Spinal cord (tissue), 10 donors: ENCODE measurements around the gene CRADD. TPM values are rescaled to one million over a fixed set of nuclear protein-coding genes. Genes with fewer than 3 reads are reported as not detected.
"Not testable (repeated sequence)": the region's sequence is repeated elsewhere in the genome, so short reads cannot be mapped to it uniquely, and the experiment has no call there.

Experiments used
- DNase-seq, 6 donors: peaks; one replicate each; pipeline versions ENCODE4 v3.0.0 to v3.0.0-alpha.2; 2013 to 2015; ENCODE audit warnings: low spot score in 6 of 6, low read depth in 4 of 6
- H3K27ac ChIP-seq: one replicate; pipeline ENCODE4 v1.5.1; 2013; ENCODE audit warnings: low read depth, low read length, control low read depth
- H3K27me3 ChIP-seq: one replicate; pipeline ENCODE4 v1.6.1; 2013; ENCODE audit warnings: low read length; ENCODE audit not compliant: control insufficient read depth, insufficient read depth
- H3K36me3 ChIP-seq: one replicate; pipeline ENCODE4 v1.6.1; 2013; ENCODE audit warnings: low read length; ENCODE audit not compliant: control insufficient read depth, insufficient read depth
- H3K4me1 ChIP-seq: one replicate; pipeline ENCODE4 v1.6.1; 2013; ENCODE audit warnings: low read length; ENCODE audit not compliant: control insufficient read depth, insufficient read depth
- H3K4me3 ChIP-seq: one replicate; pipeline ENCODE4 v1.5.1; 2013; ENCODE audit warnings: low read depth, low read length, control low read depth
- H3K9me3 ChIP-seq: one replicate; pipeline ENCODE4 v1.6.1; 2013; ENCODE audit warnings: low read length; ENCODE audit not compliant: control insufficient read depth, insufficient read depth
- WGBS: methylation state at CpG from one replicate; pipeline ENCODE4 v1.1.5; 2013; ENCODE audit warnings: missing lambda C conversion rate; ENCODE audit not compliant: insufficient coverage; 5-methylcytosine and 5-hydroxymethylcytosine counted together
- polyA plus RNA-seq, 2 donors: library from polyadenylated mRNA; unstranded; fragments of 120-200 nt; gene quantifications; one replicate each; pipeline ENCODE4 v1.2.1, GENCODE V29; 2013; ENCODE audit not compliant: insufficient read length in 2 of 2
- total RNA-seq, 2 donors: library from RNA; depleted of rRNA in 1 of 2; stranded (reverse); fragments of 120-200 nt in 1 of 2; fragments of >200 nt in 1 of 2; gene quantifications; one replicate each; pipeline versions ENCODE4 v1.2.3 to v1.2.4, GENCODE V29; 2013 to 2014
- donor health status: healthy.

Gene CRADD
- total and polyA plus RNA-seq, 4 donors: 11.2 to 19.9 (median 15.2) TPM

- H3K4me3 ChIP-seq: no peak overlapping the region
- no peaks in the 10 kb centered on the region for H3K9me3 ChIP-seq
- H3K27me3 ChIP-seq: no peaks in the 10 kb centered on the region
- no peaks in the 10 kb centered on the region for H3K36me3 ChIP-seq
- 95% methylated on average over 2 of the region's 2 CpGs for WGBS
- H3K27ac ChIP-seq: no peak overlapping the region
- no peaks in the 10 kb centered on the region for H3K4me1 ChIP-seq
- DNase-seq: peak in 1 of 6 donors; percentile 62
These were observed 71.7 kb downstream of the CRADD start for GRCh38 chr12:93748672-93749383.

- Histone ChIP-seq H3K4me1 (no peaks in the 10 kb centered on the region), H3K27ac (no peak overlapping the region), H3K4me3 (no peak overlapping the region), H3K9me3 (no peaks in the 10 kb centered on the region), H3K36me3 (no peaks in the 10 kb centered on the region), H3K27me3 (no peaks in the 10 kb centered on the region)
- no peak for DNase-seq
- no CpG with 5 or more reads among the region's 2 CpGs for WGBS
These were observed 72.3 kb downstream of the CRADD start for GRCh38 chr12:93749515-93749914.

- H3K36me3 ChIP-seq: no peaks in the 10 kb centered on the region
- H3K4me3 ChIP-seq: no peak overlapping the region
- no peak overlapping the region for H3K27ac ChIP-seq
- no peak for DNase-seq
- H3K27me3 ChIP-seq: no peaks in the 10 kb centered on the region
- H3K9me3 ChIP-seq: no peaks in the 10 kb centered on the region
- WGBS: 73% methylated on average over 2 of the region's 6 CpGs
- no peaks in the 10 kb centered on the region for H3K4me1 ChIP-seq
These were observed 72.9 kb downstream of the CRADD start for GRCh38 chr12:93750056-93750455.

- Histone ChIP-seq H3K27me3 (no peaks in the 10 kb centered on the region), H3K4me1 (no peaks in the 10 kb centered on the region), H3K36me3 (no peaks in the 10 kb centered on the region), H3K4me3 (no peak overlapping the region), H3K9me3 (no peaks in the 10 kb centered on the region), H3K27ac (no peak overlapping the region)
- no peak for DNase-seq
- WGBS: 100% methylated on average over 1 of the region's 6 CpGs
These were observed 74.9 kb downstream of the CRADD start for GRCh38 chr12:93751864-93752610.

GRCh38 chr12:93753285-93753684 lies 76.1 kb downstream of the CRADD start:
- DNase-seq: no peak
- Histone ChIP-seq H3K27ac (no peak overlapping the region), H3K9me3 (no peaks in the 10 kb centered on the region), H3K4me1 (no peaks in the 10 kb centered on the region), H3K36me3 (no peaks in the 10 kb centered on the region), H3K4me3 (no peak overlapping the region), H3K27me3 (no peaks in the 10 kb centered on the region)
- 83% methylated on average over 2 of the region's 3 CpGs for WGBS

GRCh38 chr12:93753838-93754429 lies 76.8 kb downstream of the CRADD start:
- WGBS: 97% methylated on average over 3 of the region's 3 CpGs
- DNase-seq: no peak
- no peak overlapping the region for H3K4me3 ChIP-seq
- no peaks in the 10 kb centered on the region for H3K4me1 ChIP-seq
- H3K27ac ChIP-seq: no peak overlapping the region
- H3K27me3 ChIP-seq: no peaks in the 10 kb centered on the region
- H3K9me3 ChIP-seq: no peaks in the 10 kb centered on the region
- no peaks in the 10 kb centered on the region for H3K36me3 ChIP-seq

DNA sequence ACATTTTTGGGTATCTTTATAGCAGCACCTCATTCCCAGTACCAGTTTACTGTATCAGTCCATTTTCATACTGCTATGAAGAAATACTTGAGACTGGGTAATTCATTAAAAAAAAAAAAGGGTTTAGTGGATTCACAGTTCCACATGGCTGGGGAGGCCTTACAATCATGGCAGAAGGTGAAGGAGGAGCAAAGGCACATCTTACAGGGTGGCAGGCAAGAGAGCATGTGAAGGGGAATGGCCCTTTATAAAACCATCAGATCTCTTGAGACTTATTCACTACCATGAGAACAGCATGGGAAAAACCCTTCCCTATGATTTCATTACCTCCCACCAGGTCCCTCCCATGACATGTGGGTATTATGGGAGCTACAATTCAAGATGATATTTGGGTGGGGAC lies 77.7 kb downstream of the CRADD start:
- H3K36me3 ChIP-seq, H3K4me3 ChIP-seq, H3K9me3 ChIP-seq, H3K27ac ChIP-seq, H3K27me3 ChIP-seq, H3K4me1 ChIP-seq, DNase-seq: not testable (repeated sequence)

- H3K27me3 ChIP-seq: no peaks in the 10 kb centered on the region
- H3K4me3 ChIP-seq: no peak overlapping the region
- no peaks in the 10 kb centered on the region for H3K36me3 ChIP-seq
- DNase-seq: no peak
- no peaks in the 10 kb centered on the region for H3K4me1 ChIP-seq
- no peak overlapping the region for H3K27ac ChIP-seq
- H3K9me3 ChIP-seq: no peaks in the 10 kb centered on the region
- 100% methylated on average over 1 of the region's 2 CpGs for WGBS
These were observed 79.1 kb downstream of the CRADD start for GRCh38 chr12:93756288-93756687.

GRCh38 chr12:93757792-93758694 lies 80.9 kb downstream of the CRADD start:
- no peaks in the 10 kb centered on the region for H3K9me3 ChIP-seq
- H3K4me3 ChIP-seq: no peak overlapping the region
- DNase-seq: no peak
- no peaks in the 10 kb centered on the region for H3K36me3 ChIP-seq
- H3K27ac ChIP-seq: no peak overlapping the region
- no peaks in the 10 kb centered on the region for H3K4me1 ChIP-seq
- no peaks in the 10 kb centered on the region for H3K27me3 ChIP-seq
- WGBS: no CpG with 5 or more reads among the region's 1 CpG
